KOPT-K1 (cell line): ENCODE data around the gene SELENOM.
"Not testable (repeated sequence)": the region's sequence is repeated elsewhere in the genome, so short reads cannot be mapped to it uniquely, and the experiment has no call there.

Source experiments
- H3K27ac ChIP-seq: fragments of 200-600 bp; sonication (generic); 2 replicates; pipeline ENCODE4 v1.5.1; 2016; ENCODE audit warnings: antibody characterized with exemption, mild to moderate bottlenecking, low read depth, low read length; ENCODE audit not compliant: poor library complexity, severe bottlenecking
- H3K36me3 ChIP-seq: fragments of 200-600 bp; sonication (generic); 2 replicates; pipeline ENCODE4 v1.5.1; 2017; ENCODE audit warnings: antibody characterized with exemption, mild to moderate bottlenecking, low read length, moderate library complexity; ENCODE audit not compliant: insufficient read depth
- H3K9me3 ChIP-seq: fragments of 200-600 bp; sonication (generic); 2 replicates; pipeline ENCODE4 v1.5.1; 2017; ENCODE audit warnings: antibody characterized with exemption, low read length, mild to moderate bottlenecking; ENCODE audit not compliant: insufficient read depth, poor library complexity, severe bottlenecking

Gene SELENOM

GRCh38 chr22:31083923-31084810 lies 23.2 kb downstream of the SELENOM start:
- Histone ChIP-seq H3K9me3 (no peaks in the 10 kb centered on the region), H3K27ac (peak overlapping the region; percentile 72), H3K36me3 (peaks cover 14% of the 10 kb centered on the region; the same call in 1 of the 2 replicates)

DNA sequence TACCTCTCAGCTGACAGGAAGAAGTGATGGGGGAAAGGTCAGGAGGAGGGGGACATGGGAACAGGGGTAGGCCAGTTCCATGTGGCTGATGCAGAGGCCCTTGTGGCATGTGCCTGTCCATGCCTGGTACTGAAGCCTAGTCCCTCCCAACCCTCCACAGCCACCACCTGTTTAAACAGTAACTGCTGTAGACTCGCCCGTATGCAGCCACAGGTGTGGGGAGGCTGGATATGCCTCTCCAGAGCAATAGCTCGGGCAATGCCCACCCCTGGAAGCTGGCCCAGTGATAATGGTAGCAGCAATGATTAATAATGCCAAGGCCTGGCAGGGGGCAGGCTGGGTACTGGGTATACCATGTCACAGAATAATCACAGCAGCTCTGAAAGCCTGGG lies 24.0 kb downstream of the SELENOM start:
- peaks cover 6% of the 10 kb centered on the region; the same call in 1 of the 2 replicates for H3K36me3 ChIP-seq
- no peaks in the 10 kb centered on the region for H3K9me3 ChIP-seq
- no peak overlapping the region for H3K27ac ChIP-seq

GRCh38 chr22:31082606-31083376 lies 24.6 kb downstream of the SELENOM start:
- Histone ChIP-seq H3K36me3 (no peaks in the 10 kb centered on the region), H3K27ac (no peak overlapping the region), H3K9me3 (no peaks in the 10 kb centered on the region)

DNA sequence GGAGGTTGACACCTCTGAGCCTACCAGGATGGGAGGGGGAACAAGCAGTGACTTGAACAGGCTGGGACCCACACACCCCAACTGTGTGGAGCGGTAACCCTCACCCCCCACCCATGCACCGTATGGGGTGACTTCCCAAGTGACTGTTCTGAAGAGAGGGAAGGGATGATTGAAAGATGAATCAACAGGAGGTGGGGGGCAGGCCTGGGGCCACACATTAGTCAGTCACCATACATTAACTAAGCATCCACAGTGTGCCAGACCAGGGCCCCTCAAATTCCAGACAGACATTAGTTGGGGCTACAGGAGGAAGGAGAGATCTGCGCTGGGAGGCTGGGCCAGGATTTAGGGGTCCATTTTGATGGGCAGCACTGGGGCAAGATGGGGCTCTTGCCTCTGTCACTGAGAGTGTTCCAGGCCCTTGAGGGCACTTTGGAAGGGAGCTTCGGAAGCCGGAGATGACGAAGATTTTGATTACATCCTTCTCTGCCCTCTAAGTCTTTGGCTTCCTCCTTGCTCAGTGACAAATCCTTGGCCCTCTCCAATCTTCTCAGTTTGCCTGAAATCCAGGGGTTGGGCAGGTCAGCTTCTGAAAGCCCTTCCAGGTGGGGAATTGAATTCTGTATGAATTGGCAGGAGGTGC lies 25.3 kb downstream of the SELENOM start:
- Histone ChIP-seq H3K27ac (peak overlapping the region; percentile 69), H3K36me3 (no peaks in the 10 kb centered on the region), H3K9me3 (no peaks in the 10 kb centered on the region)

DNA sequence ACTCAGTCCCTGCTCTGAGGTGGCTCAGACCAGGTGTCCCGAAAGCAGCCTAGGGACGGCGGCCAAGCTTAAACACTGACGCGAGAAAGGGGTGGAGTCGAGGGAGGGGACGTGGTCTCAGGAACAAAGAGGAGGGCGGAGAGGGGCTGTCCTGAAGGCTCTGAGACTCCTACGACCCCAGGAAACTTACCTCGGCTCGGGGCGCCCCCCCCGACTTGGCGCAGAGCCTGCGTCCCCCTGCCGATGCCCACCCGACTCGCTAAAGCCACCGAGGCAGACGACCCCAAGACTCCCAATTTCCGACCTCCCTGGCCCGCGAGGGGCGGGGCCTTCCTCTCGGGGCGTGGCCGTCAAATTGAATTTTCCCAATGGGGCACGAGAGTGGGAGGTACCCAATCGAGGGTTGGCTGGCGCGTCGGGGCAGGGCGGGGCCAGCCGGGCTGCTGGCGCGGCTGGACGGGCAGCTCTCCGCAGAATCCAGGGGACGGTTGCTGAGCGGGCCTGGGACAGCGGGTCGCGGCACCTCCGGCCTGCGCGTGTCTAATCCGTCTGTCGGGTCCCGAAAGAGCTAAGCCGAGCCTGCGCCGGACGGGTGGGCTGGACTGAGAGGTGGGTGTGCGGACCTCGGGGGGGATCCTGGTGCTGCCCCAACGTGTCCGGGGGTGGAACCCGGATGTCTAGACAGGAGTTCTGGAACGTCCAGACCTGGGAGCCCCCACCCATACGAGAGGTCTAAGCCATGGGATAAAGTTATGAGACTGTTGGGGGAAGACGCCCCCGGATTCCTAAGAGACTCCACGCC lies 26.3 kb downstream of the SELENOM start, which contains the start of gene SMTN:
Gene SMTN, plus strand, starts transcription at position 471 of the 802 bp plus-strand sequence. CDS start 1,941 bp downstream, outside the sequence.
- Histone ChIP-seq H3K27ac (peak within 1 kb of the TSS; percentile 69), H3K36me3 (no peaks in the 10 kb centered on the region), H3K9me3 (no peaks in the 10 kb centered on the region)

GRCh38 chr22:31080164-31080847 lies 27.1 kb downstream of the SELENOM start:
- no peaks in the 10 kb centered on the region for H3K9me3 ChIP-seq
- peak overlapping the region; percentile 69 for H3K27ac ChIP-seq
- H3K36me3 ChIP-seq = no peaks in the 10 kb centered on the region

DNA sequence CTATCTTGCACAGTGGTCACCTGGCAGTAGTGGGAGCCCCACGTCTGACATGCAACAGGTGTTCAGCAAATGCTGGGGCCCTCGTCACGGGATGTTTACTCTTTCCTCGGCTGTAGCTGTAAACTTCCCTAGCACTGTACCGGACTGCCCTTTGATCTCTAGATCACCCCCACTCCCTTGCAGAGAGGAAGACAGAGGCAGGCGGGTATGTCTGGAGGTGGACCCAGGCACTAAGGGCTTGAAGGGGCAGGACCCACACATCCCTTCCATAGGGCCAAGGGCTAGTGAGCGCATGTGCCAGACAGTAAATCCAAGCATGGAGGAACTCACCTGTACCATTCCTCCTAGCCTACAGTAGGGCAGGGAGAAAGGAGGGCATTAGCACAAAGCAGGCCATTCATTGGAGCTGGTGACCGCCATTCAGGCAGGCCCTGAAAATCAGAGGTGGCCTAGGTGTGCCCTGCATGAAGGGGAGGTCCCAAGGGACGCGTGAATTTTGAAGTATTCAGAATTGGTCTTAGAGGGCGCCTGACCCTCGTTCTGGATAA lies 28.2 kb downstream of the SELENOM start:
- Histone ChIP-seq H3K27ac (no peak overlapping the region), H3K9me3 (no peaks in the 10 kb centered on the region), H3K36me3 (no peaks in the 10 kb centered on the region)

- not testable (repeated sequence) for H3K36me3 ChIP-seq, H3K9me3 ChIP-seq, H3K27ac ChIP-seq
Measured at GRCh38 chr22:31078389-31078788, 29.0 kb downstream of the SELENOM start.

DNA sequence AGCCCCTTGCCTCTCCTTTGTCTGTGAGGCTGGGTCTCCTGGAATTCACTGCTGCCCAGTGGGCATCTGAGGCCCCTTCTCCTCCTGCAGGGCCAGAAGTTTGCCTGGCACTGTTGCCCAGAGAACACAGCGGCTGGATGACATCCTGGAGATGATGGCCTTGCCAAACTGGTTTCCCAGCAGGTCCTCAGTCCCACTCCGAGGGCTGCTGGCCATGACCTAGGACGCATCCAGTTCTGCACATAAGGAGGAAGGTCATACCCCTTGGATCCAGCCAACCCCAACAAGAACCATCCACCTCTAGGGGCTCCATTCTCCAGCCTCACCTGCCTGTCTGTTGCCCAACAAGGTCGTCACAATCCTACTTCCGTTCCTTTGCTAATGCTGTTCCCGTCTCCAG lies 29.7 kb downstream of the SELENOM start:
- Histone ChIP-seq H3K27ac (no peak overlapping the region), H3K9me3 (no peaks in the 10 kb centered on the region), H3K36me3 (no peaks in the 10 kb centered on the region)

GRCh38 chr22:31075961-31076360 lies 31.4 kb downstream of the SELENOM start:
- H3K9me3 ChIP-seq = no peaks in the 10 kb centered on the region
- no peaks in the 10 kb centered on the region for H3K36me3 ChIP-seq
- no peak overlapping the region for H3K27ac ChIP-seq

DNA sequence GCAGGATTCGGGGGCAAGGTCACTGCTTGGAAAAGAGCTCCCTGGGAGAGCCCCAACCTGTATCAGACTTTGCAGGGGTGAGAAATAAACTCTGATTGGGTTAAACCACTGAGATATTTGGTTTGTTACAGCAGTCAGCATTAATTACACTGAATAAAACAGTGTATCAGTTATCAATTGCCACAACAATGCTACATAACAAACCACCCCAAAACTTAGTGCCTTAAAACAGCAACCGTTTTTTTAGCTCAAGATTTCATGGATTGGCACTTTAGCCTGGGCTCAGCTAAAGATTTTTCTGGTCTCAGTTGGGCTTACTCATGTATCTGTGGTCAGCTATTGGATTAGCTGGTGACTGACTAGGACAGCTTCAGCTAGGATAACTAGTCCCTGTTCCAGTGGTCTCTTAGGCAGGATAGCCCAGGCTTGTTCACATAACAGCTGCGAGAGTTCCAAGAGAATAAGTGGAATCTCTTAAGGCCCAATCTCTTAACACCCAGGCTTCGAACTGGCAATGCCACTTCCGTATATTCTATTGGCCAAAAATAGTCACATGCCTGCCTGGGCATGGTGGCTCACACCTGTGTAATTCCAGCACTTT lies 33.7 kb downstream of the SELENOM start:
- H3K27ac ChIP-seq, H3K9me3 ChIP-seq, H3K36me3 ChIP-seq: not testable (repeated sequence)

- H3K27ac ChIP-seq, H3K36me3 ChIP-seq, H3K9me3 ChIP-seq: not testable (repeated sequence)
Measured at GRCh38 chr22:31073125-31073524, 34.2 kb downstream of the SELENOM start.

DNA sequence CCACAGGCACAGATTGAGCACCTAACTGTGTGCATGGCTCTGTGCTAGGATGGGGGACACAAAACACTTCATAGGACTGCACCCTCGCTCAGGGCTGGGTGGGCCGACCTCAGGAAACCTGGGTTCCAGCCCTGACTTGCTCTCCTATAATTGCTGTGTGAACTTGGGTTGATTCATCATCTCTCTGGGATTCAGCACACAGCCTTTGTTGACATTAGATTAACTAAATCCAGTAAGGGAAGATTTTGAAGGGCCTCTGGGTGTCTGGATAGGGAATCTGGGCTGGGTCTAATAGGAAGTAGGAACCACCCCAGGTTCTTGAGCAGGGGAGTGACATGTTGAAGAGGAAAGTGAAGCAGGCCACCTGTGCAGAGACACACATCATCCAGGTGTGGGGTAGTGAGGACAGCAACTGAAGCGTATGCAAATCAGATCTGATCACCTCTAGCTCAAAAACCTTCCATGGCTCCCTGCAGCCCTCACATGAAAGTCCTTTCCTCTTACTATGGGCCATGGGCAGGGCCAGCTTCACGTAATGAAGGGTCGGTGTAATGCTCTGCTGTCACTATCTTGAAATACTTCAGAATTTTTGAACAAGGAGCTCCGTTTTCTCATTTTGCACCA lies 37.6 kb downstream of the SELENOM start:
- H3K36me3 ChIP-seq, H3K27ac ChIP-seq: not testable (repeated sequence)

More for the DNA sequence above, 37.6 kb downstream of the SELENOM start:
- not testable (repeated sequence) for H3K9me3 ChIP-seq
